HG02885 (cell line): ENCODE results near the gene SLC24A2.
"Not testable (repeated sequence)": the region's sequence is repeated elsewhere in the genome, so short reads cannot be mapped to it uniquely, and the experiment has no call there.

Experiments
- ATAC-seq: cut with Tn5 transposase; IDR thresholded peaks from one replicate; pipeline ENCODE4 v1.9.1; 2021; ENCODE audit warnings: mild to moderate bottlenecking; ENCODE audit not compliant: unreplicated experiment, poor library complexity

SLC24A2 gene

GRCh38 chr9:19788614-19789271, at the start of gene SLC24A2:
Gene SLC24A2 (minus strand): TSS chr9:19789037.
- ATAC-seq = no peak

- ATAC-seq = not testable (repeated sequence)
Measured at GRCh38 chr9:19833331-19833730, 44.5 kb upstream of the SLC24A2 start.

- no peak for ATAC-seq
Measured at GRCh38 chr9:19830796-19831195, 42.0 kb upstream of the SLC24A2 start.

GRCh38 chr9:19828576-19829109, 39.8 kb upstream of the SLC24A2 start:
- ATAC-seq = no peak

GRCh38 chr9:19816769-19817168, 27.9 kb upstream of the SLC24A2 start:
- ATAC-seq = no peak

GRCh38 chr9:19812194-19812593, 23.4 kb upstream of the SLC24A2 start:
- no peak for ATAC-seq

- ATAC-seq = no peak
Measured at GRCh38 chr9:19809422-19810269, 20.8 kb upstream of the SLC24A2 start.

- ATAC-seq = no peak
Measured at GRCh38 chr9:19807182-19807892, 18.5 kb upstream of the SLC24A2 start.

GRCh38 chr9:19804431-19804830, 15.6 kb upstream of the SLC24A2 start:
- no peak for ATAC-seq

- ATAC-seq = no peak
Measured at GRCh38 chr9:19800884-19801283, 12.0 kb upstream of the SLC24A2 start.

GRCh38 chr9:19799784-19800183, 10.9 kb upstream of the SLC24A2 start:
- ATAC-seq = no peak

- ATAC-seq = no peak
Measured at GRCh38 chr9:19788152-19788551, 685 bp downstream of the SLC24A2 start.

- no peak for ATAC-seq
Measured at GRCh38 chr9:19787672-19788071, 1.2 kb downstream of the SLC24A2 start.

- no peak for ATAC-seq
Measured at GRCh38 chr9:19785230-19785629, 3.6 kb downstream of the SLC24A2 start.

GRCh38 chr9:19784136-19784535, 4.7 kb downstream of the SLC24A2 start:
- no peak for ATAC-seq

- ATAC-seq = no peak
Measured at GRCh38 chr9:19783500-19783899, 5.3 kb downstream of the SLC24A2 start.

GRCh38 chr9:19782005-19782404, 6.8 kb downstream of the SLC24A2 start:
- ATAC-seq = no peak

- no peak for ATAC-seq
Measured at GRCh38 chr9:19781240-19781639, 7.6 kb downstream of the SLC24A2 start.

GRCh38 chr9:19771446-19771845, 17.4 kb downstream of the SLC24A2 start:
- ATAC-seq = no peak

- ATAC-seq = no peak
Measured at GRCh38 chr9:19770973-19771372, 17.9 kb downstream of the SLC24A2 start.

GRCh38 chr9:19769213-19769612, 19.6 kb downstream of the SLC24A2 start:
- ATAC-seq = no peak
